GM12864 (cell line): ENCODE data around the gene GABRG3.

Experiments used
- DNase-seq: peaks from one replicate; pipeline ENCODE4 v3.0.0-alpha.2; 2011; ENCODE audit warnings: low read depth
- H3K4me3 ChIP-seq: 2 replicates; pipeline ENCODE4 v1.5.1; 2011; ENCODE audit warnings: mild to moderate bottlenecking, low read depth, low read length, control low read depth
- CTCF ChIP-seq: IDR thresholded peaks from 2 replicates; pipeline ENCODE4 v1.5.1; 2011; ENCODE audit warnings: low read depth, mild to moderate bottlenecking, moderate library complexity, low read length, control low read depth, inconsistent platforms; ENCODE audit errors: missing control alignments

The GABRG3 gene

GRCh38 chr15:27481768-27482167 is 510.8 kb downstream of the GABRG3 start:
- H3K4me3 ChIP-seq: no peak overlapping the region
- no peak for DNase-seq
- no peak for TF ChIP-seq CTCF

- no peak overlapping the region for H3K4me3 ChIP-seq
- TF ChIP-seq CTCF: no peak
- no peak for DNase-seq
Measured at GRCh38 chr15:27482287-27482686, 511.3 kb downstream of the GABRG3 start.

- no peak for TF ChIP-seq CTCF
- no peak overlapping the region for H3K4me3 ChIP-seq
- DNase-seq: no peak
Measured at GRCh38 chr15:27483124-27483523, 512.1 kb downstream of the GABRG3 start.

- no peak for TF ChIP-seq CTCF
- H3K4me3 ChIP-seq: no peak overlapping the region
- no peak for DNase-seq
Measured at GRCh38 chr15:27485265-27485664, 514.3 kb downstream of the GABRG3 start.

- H3K4me3 ChIP-seq: no peak overlapping the region
- TF ChIP-seq CTCF: no peak
- no peak for DNase-seq
Measured at GRCh38 chr15:27486051-27486450, 515.1 kb downstream of the GABRG3 start.

GRCh38 chr15:27486683-27487647 is 516.0 kb downstream of the GABRG3 start:
- DNase-seq: no peak
- no peak for TF ChIP-seq CTCF
- H3K4me3 ChIP-seq: no peak overlapping the region

- no peak for DNase-seq
- no peak for TF ChIP-seq CTCF
- H3K4me3 ChIP-seq: no peak overlapping the region
Measured at GRCh38 chr15:27487846-27488245, 516.9 kb downstream of the GABRG3 start.
